ENCODE results near the gene CD47.

GRCh38 chr3:108004647-108005046 lies 86.2 kb downstream of the CD47 start:
- TF ChIP-seq, protein P1, sequence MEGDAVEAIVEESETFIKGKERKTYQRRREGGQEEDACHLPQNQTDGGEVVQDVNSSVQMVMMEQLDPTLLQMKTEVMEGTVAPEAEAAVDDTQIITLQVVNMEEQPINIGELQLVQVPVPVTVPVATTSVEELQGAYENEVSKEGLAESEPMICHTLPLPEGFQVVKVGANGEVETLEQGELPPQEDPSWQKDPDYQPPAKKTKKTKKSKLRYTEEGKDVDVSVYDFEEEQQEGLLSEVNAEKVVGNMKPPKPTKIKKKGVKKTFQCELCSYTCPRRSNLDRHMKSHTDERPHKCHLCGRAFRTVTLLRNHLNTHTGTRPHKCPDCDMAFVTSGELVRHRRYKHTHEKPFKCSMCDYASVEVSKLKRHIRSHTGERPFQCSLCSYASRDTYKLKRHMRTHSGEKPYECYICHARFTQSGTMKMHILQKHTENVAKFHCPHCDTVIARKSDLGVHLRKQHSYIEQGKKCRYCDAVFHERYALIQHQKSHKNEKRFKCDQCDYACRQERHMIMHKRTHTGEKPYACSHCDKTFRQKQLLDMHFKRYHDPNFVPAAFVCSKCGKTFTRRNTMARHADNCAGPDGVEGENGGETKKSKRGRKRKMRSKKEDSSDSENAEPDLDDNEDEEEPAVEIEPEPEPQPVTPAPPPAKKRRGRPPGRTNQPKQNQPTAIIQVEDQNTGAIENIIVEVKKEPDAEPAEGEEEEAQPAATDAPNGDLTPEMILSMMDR (conservative IDR thresholded peaks at IDR 0.05) = no peak
- no peak for TF ChIP-seq EZH2 (IDR thresholded peaks at IDR 0.05; ENCODE audit: low read depth)
